ENCODE results near the gene SULT2B1.

DNA sequence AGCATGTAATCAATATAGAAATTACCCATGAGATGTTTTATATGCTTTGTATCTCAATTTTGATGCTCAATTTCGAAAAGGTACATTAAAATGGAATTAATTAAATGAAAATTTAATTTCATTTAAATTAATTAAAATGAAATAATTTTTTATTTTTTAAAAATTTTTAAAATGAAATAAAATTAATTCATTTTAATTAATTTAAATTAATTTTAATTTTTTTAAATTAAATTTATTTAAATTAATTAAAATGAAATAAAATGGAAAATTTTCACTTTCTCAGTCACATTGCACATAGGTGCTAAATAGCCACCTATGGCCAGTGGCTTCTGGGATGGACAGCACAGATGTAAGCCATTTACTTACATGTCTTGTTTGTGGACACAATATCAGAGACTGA, 4.2 kb upstream of the SULT2B1 start:
- TF ChIP-seq, protein P1, sequence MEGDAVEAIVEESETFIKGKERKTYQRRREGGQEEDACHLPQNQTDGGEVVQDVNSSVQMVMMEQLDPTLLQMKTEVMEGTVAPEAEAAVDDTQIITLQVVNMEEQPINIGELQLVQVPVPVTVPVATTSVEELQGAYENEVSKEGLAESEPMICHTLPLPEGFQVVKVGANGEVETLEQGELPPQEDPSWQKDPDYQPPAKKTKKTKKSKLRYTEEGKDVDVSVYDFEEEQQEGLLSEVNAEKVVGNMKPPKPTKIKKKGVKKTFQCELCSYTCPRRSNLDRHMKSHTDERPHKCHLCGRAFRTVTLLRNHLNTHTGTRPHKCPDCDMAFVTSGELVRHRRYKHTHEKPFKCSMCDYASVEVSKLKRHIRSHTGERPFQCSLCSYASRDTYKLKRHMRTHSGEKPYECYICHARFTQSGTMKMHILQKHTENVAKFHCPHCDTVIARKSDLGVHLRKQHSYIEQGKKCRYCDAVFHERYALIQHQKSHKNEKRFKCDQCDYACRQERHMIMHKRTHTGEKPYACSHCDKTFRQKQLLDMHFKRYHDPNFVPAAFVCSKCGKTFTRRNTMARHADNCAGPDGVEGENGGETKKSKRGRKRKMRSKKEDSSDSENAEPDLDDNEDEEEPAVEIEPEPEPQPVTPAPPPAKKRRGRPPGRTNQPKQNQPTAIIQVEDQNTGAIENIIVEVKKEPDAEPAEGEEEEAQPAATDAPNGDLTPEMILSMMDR (IDR thresholded peaks at IDR 0.05), result no peak
- TF ChIP-seq EZH2phosphoT487 (IDR thresholded peaks at IDR 0.05), result no peak
- no peak for TF ChIP-seq EZH2 (IDR thresholded peaks at IDR 0.05)
